Smooth muscle cell (in vitro differentiated cells): Measurements from ENCODE around the gene TGFBRAP1. TPM values are rescaled to one million over a fixed set of nuclear protein-coding genes. Genes with fewer than 3 reads are reported as not detected.

Experiments used
- DNase-seq: peaks from one replicate; lab custom pipeline; 2025; ENCODE audit not compliant: unreplicated experiment; lab: John Stamatoyannopoulos, UW
- H2AFZ ChIP-seq: fragments of 200-600 bp; sonication (generic); 2 replicates; pipeline ENCODE4 v1.6.0; 2016; ENCODE audit warnings: antibody characterized with exemption, low read depth, mild to moderate bottlenecking
- H3F3A ChIP-seq: fragments of 200-600 bp; sonication (generic); 2 replicates; pipeline ENCODE4 v1.6.0; 2017; ENCODE audit warnings: antibody characterized with exemption, low read depth
- H3K27ac ChIP-seq: fragments of 200-600 bp; sonication (generic); 2 replicates; pipeline ENCODE4 v1.5.1; 2016; ENCODE audit warnings: low read depth, mild to moderate bottlenecking
- H3K27me3 ChIP-seq: fragments of 200-600 bp; sonication (generic); 2 replicates; pipeline ENCODE4 v1.6.1; 2016; ENCODE audit warnings: low read depth, mild to moderate bottlenecking
- H3K36me3 ChIP-seq: fragments of 200-600 bp; sonication (generic); 2 replicates; pipeline ENCODE4 v1.5.1; 2016; ENCODE audit warnings: low read depth
- H3K4me1 ChIP-seq: fragments of 200-600 bp; sonication (generic); 2 replicates; pipeline ENCODE4 v1.5.1; 2016; ENCODE audit warnings: low read depth
- H3K4me2 ChIP-seq: fragments of 200-600 bp; sonication (generic); 2 replicates; pipeline ENCODE4 v1.6.0; 2016; ENCODE audit warnings: mild to moderate bottlenecking
- H3K4me3 ChIP-seq: fragments of 200-600 bp; sonication (generic); 2 replicates; pipeline ENCODE4 v1.5.1; 2016; ENCODE audit warnings: mild to moderate bottlenecking
- H3K79me2 ChIP-seq: fragments of 200-600 bp; sonication (generic); 2 replicates; pipeline ENCODE4 v1.6.0; 2016; ENCODE audit warnings: low read depth, mild to moderate bottlenecking
- H3K9ac ChIP-seq: fragments of 200-600 bp; sonication (generic); 2 replicates; pipeline ENCODE4 v1.6.0; 2016; ENCODE audit warnings: low read depth
- H3K9me3 ChIP-seq: fragments of 200-600 bp; sonication (generic); replicated peaks from 2 replicates; pipeline ENCODE4 v1.5.1; 2016; ENCODE audit warnings: low read depth
- H4K20me1 ChIP-seq: fragments of 200-600 bp; sonication (generic); 2 replicates; pipeline ENCODE4 v1.6.0; 2016; ENCODE audit warnings: low read depth
- CTCF ChIP-seq: fragments of 200-600 bp; sonication (generic); IDR thresholded peaks from 2 replicates; pipeline ENCODE4 v1.5.1; 2017; ENCODE audit warnings: borderline replicate concordance, mild to moderate bottlenecking, antibody characterized with exemption; ENCODE audit not compliant: insufficient read depth, poor library complexity, severe bottlenecking
- WGBS: methylation state at CpG from one replicate; pipeline ENCODE4 v1.1.7; 2016; ENCODE audit warnings: low lambda C conversion rate; 5-methylcytosine and 5-hydroxymethylcytosine counted together
- polyA plus RNA-seq: library from polyadenylated mRNA; unstranded; fragments of >200 nt; fragmentation: Nextera tagmentation; extraction: Ambion mirVana; gene quantifications from 2 replicates; pipeline ENCODE4 v1.2.1, GENCODE V29; 2016
- total RNA-seq: library from RNA; depleted of rRNA; stranded (reverse); fragments of >200 nt; gene quantifications from 2 replicates; pipeline ENCODE4 v1.2.3, GENCODE V29; 2014

Gene TGFBRAP1
- total and polyA plus RNA-seq, 2 experiments from 2014 or later, result 8.9 to 10.5 TPM

- Histone ChIP-seq H3K4me1 (peaks cover 20% of the 10 kb centered on the region), H3K9me3 (no peaks in the 10 kb centered on the region), H4K20me1 (no peaks in the 10 kb centered on the region), H3K36me3 (peaks cover under 1% of the 10 kb centered on the region), H3K9ac (no peak overlapping the region), H2AFZ (no peak overlapping the region), H3K27me3 (no peaks in the 10 kb centered on the region), H3K4me2 (no peak overlapping the region), H3K4me3 (no peak overlapping the region), H3K27ac (no peak overlapping the region), H3F3A (no peaks in the 10 kb centered on the region), H3K79me2 (peaks cover 37% of the 10 kb centered on the region)
- TF ChIP-seq CTCF, result no peak
- DNase-seq, result no peak
- 96% methylated on average over 2 of the region's 2 CpGs for WGBS
Observed at GRCh38 chr2:105335469-105335868, 5.9 kb upstream of the TGFBRAP1 start.

GRCh38 chr2:105334211-105334610 lies 4.7 kb upstream of the TGFBRAP1 start:
- no peaks in the 10 kb centered on the region for H3K27me3 ChIP-seq
- H2AFZ ChIP-seq, result no peak overlapping the region
- peaks cover 26% of the 10 kb centered on the region for H3K4me1 ChIP-seq
- H3K36me3 ChIP-seq, result no peaks in the 10 kb centered on the region
- no peak overlapping the region for H3K4me2 ChIP-seq
- H3K27ac ChIP-seq, result no peak overlapping the region
- DNase-seq, result no peak
- no peaks in the 10 kb centered on the region for H4K20me1 ChIP-seq
- no peak for TF ChIP-seq CTCF
- H3K79me2 ChIP-seq, result peaks cover 32% of the 10 kb centered on the region
- H3K9me3 ChIP-seq, result no peaks in the 10 kb centered on the region
- no peak overlapping the region for H3K9ac ChIP-seq
- H3F3A ChIP-seq, result no peaks in the 10 kb centered on the region
- no peak overlapping the region for H3K4me3 ChIP-seq
- 79% methylated on average over 4 of the region's 4 CpGs for WGBS

DNA sequence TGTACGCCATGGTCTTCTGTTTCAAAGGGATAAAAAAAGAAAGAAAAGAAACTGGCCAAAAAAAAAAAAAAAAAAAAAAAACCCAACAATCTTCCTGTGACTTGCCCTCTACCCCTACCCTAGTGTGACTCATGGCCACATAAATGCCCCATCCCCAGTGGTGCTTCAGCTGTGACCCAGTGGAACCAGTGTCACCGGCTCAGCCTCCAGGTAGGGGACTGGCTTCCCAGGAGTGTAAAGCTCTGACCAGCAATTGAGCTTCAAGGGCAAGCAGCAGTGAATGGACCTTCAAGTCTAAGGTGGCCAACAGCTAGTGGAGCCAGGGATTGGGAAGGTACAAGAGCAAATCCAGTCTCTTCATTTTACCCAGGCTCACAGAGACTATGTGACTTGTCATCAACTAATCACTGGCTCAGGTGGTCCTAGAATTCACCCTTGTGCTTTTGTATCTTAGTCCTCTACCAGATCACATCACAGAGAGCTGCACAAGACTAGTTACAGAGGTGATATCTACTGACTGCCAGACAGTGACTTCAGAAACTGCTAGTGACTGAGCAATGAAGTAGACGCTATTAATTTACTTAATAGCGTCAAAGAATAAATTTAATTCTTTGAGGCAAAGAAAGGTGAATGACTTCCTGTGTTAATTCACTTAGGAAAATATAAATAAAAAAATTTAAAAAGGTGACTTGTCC lies 1.3 kb upstream of the TGFBRAP1 start:
- H3K9ac ChIP-seq, result no peak overlapping the region
- H3K9me3 ChIP-seq, result no peaks in the 10 kb centered on the region
- no peaks in the 10 kb centered on the region for H3K36me3 ChIP-seq
- H3K4me2 ChIP-seq, result peak overlapping the region; percentile 95
- DNase-seq, result no peak
- no peaks in the 10 kb centered on the region for H3K27me3 ChIP-seq
- H3K4me3 ChIP-seq, result no peak overlapping the region
- H3F3A ChIP-seq, result no peaks in the 10 kb centered on the region
- no peak for TF ChIP-seq CTCF
- peaks cover 37% of the 10 kb centered on the region for H3K79me2 ChIP-seq
- H3K27ac ChIP-seq, result peak overlapping the region; percentile 65
- H2AFZ ChIP-seq, result no peak overlapping the region
- 89% methylated on average over 4 of the region's 4 CpGs for WGBS
- peaks cover 6% of the 10 kb centered on the region for H3K4me1 ChIP-seq
- H4K20me1 ChIP-seq, result no peaks in the 10 kb centered on the region

- Histone ChIP-seq H3K9me3 (no peaks in the 10 kb centered on the region), H3K4me3 (peak overlapping the region; percentile 60), H2AFZ (no peak overlapping the region), H3K36me3 (no peaks in the 10 kb centered on the region), H4K20me1 (no peaks in the 10 kb centered on the region), H3K4me1 (peaks cover 17% of the 10 kb centered on the region), H3F3A (peaks cover 11% of the 10 kb centered on the region), H3K4me2 (peak overlapping the region; percentile 91), H3K27me3 (no peaks in the 10 kb centered on the region), H3K27ac (peak overlapping the region; percentile 11), H3K79me2 (peaks cover 37% of the 10 kb centered on the region), H3K9ac (peak overlapping the region; percentile 50)
- no peak for TF ChIP-seq CTCF
- WGBS, result 4% methylated on average over 5 of the region's 17 CpGs
- no peak for DNase-seq
Observed at GRCh38 chr2:105329197-105329554, 359 bp downstream of the TGFBRAP1 start.
